Smooth muscle cell (in vitro differentiated cells): ENCODE results near the gene CDK14. TPM values are rescaled to one million over a fixed set of nuclear protein-coding genes. Genes with fewer than 3 reads are reported as not detected.

Experiments used
- DNase-seq: peaks from one replicate; lab custom pipeline; 2025; ENCODE audit not compliant: unreplicated experiment; lab: John Stamatoyannopoulos, UW
- H2AFZ ChIP-seq: fragments of 200-600 bp; sonication (generic); 2 replicates; pipeline ENCODE4 v1.6.0; 2016; ENCODE audit warnings: antibody characterized with exemption, low read depth, mild to moderate bottlenecking
- H3F3A ChIP-seq: fragments of 200-600 bp; sonication (generic); 2 replicates; pipeline ENCODE4 v1.6.0; 2017; ENCODE audit warnings: antibody characterized with exemption, low read depth
- H3K27ac ChIP-seq: fragments of 200-600 bp; sonication (generic); 2 replicates; pipeline ENCODE4 v1.5.1; 2016; ENCODE audit warnings: low read depth, mild to moderate bottlenecking
- H3K27me3 ChIP-seq: fragments of 200-600 bp; sonication (generic); 2 replicates; pipeline ENCODE4 v1.6.1; 2016; ENCODE audit warnings: low read depth, mild to moderate bottlenecking
- H3K36me3 ChIP-seq: fragments of 200-600 bp; sonication (generic); 2 replicates; pipeline ENCODE4 v1.5.1; 2016; ENCODE audit warnings: low read depth
- H3K4me1 ChIP-seq: fragments of 200-600 bp; sonication (generic); 2 replicates; pipeline ENCODE4 v1.5.1; 2016; ENCODE audit warnings: low read depth
- H3K4me2 ChIP-seq: fragments of 200-600 bp; sonication (generic); 2 replicates; pipeline ENCODE4 v1.6.0; 2016; ENCODE audit warnings: mild to moderate bottlenecking
- H3K4me3 ChIP-seq: fragments of 200-600 bp; sonication (generic); 2 replicates; pipeline ENCODE4 v1.5.1; 2016; ENCODE audit warnings: mild to moderate bottlenecking
- H3K79me2 ChIP-seq: fragments of 200-600 bp; sonication (generic); 2 replicates; pipeline ENCODE4 v1.6.0; 2016; ENCODE audit warnings: low read depth, mild to moderate bottlenecking
- H3K9ac ChIP-seq: fragments of 200-600 bp; sonication (generic); 2 replicates; pipeline ENCODE4 v1.6.0; 2016; ENCODE audit warnings: low read depth
- H3K9me3 ChIP-seq: fragments of 200-600 bp; sonication (generic); replicated peaks from 2 replicates; pipeline ENCODE4 v1.5.1; 2016; ENCODE audit warnings: low read depth
- H4K20me1 ChIP-seq: fragments of 200-600 bp; sonication (generic); 2 replicates; pipeline ENCODE4 v1.6.0; 2016; ENCODE audit warnings: low read depth
- WGBS: methylation state at CpG from one replicate; pipeline ENCODE4 v1.1.7; 2016; ENCODE audit warnings: low lambda C conversion rate; 5-methylcytosine and 5-hydroxymethylcytosine counted together
- polyA plus RNA-seq: library from polyadenylated mRNA; unstranded; fragments of >200 nt; fragmentation: Nextera tagmentation; extraction: Ambion mirVana; gene quantifications from 2 replicates; pipeline ENCODE4 v1.2.1, GENCODE V29; 2016
- total RNA-seq: library from RNA; depleted of rRNA; stranded (reverse); fragments of >200 nt; gene quantifications from 2 replicates; pipeline ENCODE4 v1.2.3, GENCODE V29; 2014
- TF ChIP-seq, protein P1 (sequence below): fragments of 200-600 bp; sonication (generic); IDR thresholded peaks from 2 replicates; pipeline ENCODE4 v1.5.1; 2017; ENCODE audit warnings: borderline replicate concordance, mild to moderate bottlenecking, antibody characterized with exemption; ENCODE audit not compliant: insufficient read depth, poor library complexity, severe bottlenecking

Gene CDK14
- total and polyA plus RNA-seq, 2 experiments from 2014 or later, result 4.1 to 5.3 TPM

DNA sequence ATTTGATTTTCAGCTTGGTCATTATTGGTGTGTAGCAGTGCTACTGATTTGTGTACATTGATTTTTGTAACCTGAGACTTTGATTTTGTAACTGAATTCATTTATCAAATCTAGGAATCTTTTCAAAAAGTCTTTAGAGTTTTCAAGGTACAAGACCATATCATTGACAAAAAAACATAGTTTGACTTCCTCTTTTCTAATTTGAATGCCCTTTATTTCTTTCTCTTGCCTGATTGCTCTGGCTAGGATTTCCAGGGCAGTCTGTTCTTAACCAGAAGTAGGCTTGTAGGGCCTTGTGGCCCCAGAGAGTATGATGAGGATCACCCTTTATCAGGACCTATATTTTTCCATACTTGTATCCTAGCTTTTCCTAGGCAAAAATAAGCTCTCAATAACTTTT lies 433.6 kb downstream of the CDK14 start:
- Histone ChIP-seq H4K20me1 (no peaks in the 10 kb centered on the region), H3F3A (no peaks in the 10 kb centered on the region), H3K4me2 (no peak overlapping the region), H3K9me3 (no peaks in the 10 kb centered on the region), H3K9ac (no peak overlapping the region), H3K4me1 (no peaks in the 10 kb centered on the region), H3K27ac (no peak overlapping the region), H3K79me2 (no peaks in the 10 kb centered on the region), H3K4me3 (no peak overlapping the region), H3K36me3 (no peaks in the 10 kb centered on the region), H2AFZ (no peak overlapping the region), H3K27me3 (no peaks in the 10 kb centered on the region)
- TF ChIP-seq, protein P1, sequence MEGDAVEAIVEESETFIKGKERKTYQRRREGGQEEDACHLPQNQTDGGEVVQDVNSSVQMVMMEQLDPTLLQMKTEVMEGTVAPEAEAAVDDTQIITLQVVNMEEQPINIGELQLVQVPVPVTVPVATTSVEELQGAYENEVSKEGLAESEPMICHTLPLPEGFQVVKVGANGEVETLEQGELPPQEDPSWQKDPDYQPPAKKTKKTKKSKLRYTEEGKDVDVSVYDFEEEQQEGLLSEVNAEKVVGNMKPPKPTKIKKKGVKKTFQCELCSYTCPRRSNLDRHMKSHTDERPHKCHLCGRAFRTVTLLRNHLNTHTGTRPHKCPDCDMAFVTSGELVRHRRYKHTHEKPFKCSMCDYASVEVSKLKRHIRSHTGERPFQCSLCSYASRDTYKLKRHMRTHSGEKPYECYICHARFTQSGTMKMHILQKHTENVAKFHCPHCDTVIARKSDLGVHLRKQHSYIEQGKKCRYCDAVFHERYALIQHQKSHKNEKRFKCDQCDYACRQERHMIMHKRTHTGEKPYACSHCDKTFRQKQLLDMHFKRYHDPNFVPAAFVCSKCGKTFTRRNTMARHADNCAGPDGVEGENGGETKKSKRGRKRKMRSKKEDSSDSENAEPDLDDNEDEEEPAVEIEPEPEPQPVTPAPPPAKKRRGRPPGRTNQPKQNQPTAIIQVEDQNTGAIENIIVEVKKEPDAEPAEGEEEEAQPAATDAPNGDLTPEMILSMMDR, result no peak
- no peak for DNase-seq

DNA sequence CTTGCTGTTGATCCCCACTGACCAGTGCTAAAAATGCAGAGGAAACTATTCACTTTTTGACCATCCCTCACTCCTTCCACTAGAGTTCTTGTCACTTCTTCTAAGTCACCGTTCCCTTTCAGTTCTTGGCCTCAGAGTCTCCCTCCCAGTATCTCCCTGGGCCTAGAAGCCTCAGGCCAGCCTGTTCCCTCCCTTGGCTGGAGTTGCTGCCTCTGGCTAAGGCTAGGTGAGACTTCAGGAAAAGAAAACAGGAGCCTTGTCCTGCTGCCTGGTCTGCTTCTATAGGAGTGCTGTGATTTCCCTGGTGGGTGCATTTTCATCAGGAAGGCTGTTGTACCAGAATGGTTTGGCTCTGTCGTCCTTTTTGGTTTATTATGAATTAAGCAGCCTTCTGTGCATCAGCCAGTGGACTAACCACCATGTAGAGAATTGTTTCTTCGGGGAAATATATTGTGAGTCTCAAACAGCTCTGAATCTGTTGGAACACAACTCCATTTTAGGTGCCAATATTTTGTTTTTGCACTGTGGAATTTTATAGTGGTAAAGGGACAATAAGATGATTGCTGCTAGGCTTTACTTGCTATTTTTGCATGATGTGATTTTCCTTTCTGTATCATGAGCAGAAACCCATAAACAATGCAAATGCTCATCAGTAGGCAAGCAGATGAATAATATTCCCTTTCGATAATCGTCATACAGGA lies 434.7 kb downstream of the CDK14 start:
- 79% methylated on average over 5 of the region's 5 CpGs for WGBS
- Histone ChIP-seq H3K27me3 (no peaks in the 10 kb centered on the region), H3K4me3 (no peak overlapping the region), H3K9me3 (no peaks in the 10 kb centered on the region), H3K9ac (no peak overlapping the region), H4K20me1 (no peaks in the 10 kb centered on the region), H3K27ac (no peak overlapping the region), H3K4me1 (no peaks in the 10 kb centered on the region), H3K79me2 (no peaks in the 10 kb centered on the region), H2AFZ (no peak overlapping the region), H3F3A (no peaks in the 10 kb centered on the region), H3K4me2 (no peak overlapping the region), H3K36me3 (no peaks in the 10 kb centered on the region)
- TF ChIP-seq, protein P1, result no peak
- no peak for DNase-seq

DNA sequence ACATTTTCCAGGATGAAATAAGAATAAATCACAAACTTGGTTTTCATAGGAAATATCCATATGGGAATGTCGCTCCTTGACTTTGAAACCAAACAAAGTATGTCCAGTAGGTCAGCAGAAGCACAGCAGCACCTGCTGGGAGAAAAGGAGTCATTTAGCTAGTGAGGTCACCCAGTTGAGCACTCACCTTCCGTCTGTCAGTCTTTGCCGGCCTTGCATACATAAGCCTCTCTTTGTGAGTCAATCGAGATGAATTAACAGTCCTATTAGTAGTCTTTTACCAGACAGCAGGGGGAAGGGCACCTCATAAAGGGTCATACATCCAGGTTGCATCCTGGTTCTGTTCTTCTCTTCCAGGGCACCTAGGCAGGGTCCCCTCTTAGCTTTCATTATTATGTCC lies 435.6 kb downstream of the CDK14 start:
- no peaks in the 10 kb centered on the region for H3K9me3 ChIP-seq
- no peak overlapping the region for H2AFZ ChIP-seq
- TF ChIP-seq, protein P1, result no peak
- no peaks in the 10 kb centered on the region for H3K4me1 ChIP-seq
- no peak overlapping the region for H3K9ac ChIP-seq
- no peaks in the 10 kb centered on the region for H3F3A ChIP-seq
- no peak for DNase-seq
- H3K27ac ChIP-seq, result no peak overlapping the region
- WGBS, result 52% methylated on average over 4 of the region's 4 CpGs
- no peaks in the 10 kb centered on the region for H3K27me3 ChIP-seq
- no peaks in the 10 kb centered on the region for H4K20me1 ChIP-seq
- no peaks in the 10 kb centered on the region for H3K36me3 ChIP-seq
- no peak overlapping the region for H3K4me3 ChIP-seq
- no peaks in the 10 kb centered on the region for H3K79me2 ChIP-seq
- no peak overlapping the region for H3K4me2 ChIP-seq

DNA sequence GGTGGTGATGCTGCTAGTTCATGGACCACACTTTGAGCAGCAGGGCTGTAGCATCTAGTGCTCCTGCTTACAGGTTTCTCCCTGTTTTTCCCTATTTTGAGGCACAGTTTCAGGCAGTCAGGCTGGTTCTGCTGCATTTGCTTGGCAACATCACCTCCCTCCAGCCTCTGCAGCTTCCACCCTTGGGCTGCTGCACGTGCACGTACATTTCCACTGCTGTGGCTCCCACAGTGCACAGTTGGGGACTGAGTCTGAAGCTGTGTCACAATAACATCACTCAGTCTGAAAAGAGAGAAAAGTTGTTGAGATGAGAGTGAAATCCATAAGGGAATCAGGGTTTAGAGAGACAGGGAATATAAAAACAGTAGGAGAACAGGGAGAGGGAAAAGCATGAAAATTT lies 437.5 kb downstream of the CDK14 start:
- WGBS, result 80% methylated on average over 2 of the region's 2 CpGs
- H3K9ac ChIP-seq, result no peak overlapping the region
- no peak for DNase-seq
- no peaks in the 10 kb centered on the region for H3K9me3 ChIP-seq
- H3K27me3 ChIP-seq, result no peaks in the 10 kb centered on the region
- H3K4me3 ChIP-seq, result no peak overlapping the region
- TF ChIP-seq, protein P1, result no peak
- H3K27ac ChIP-seq, result no peak overlapping the region
- no peaks in the 10 kb centered on the region for H3K4me1 ChIP-seq
- no peaks in the 10 kb centered on the region for H3F3A ChIP-seq
- no peaks in the 10 kb centered on the region for H3K36me3 ChIP-seq
- H3K4me2 ChIP-seq, result no peak overlapping the region
- H2AFZ ChIP-seq, result no peak overlapping the region
- H3K79me2 ChIP-seq, result no peaks in the 10 kb centered on the region
- no peaks in the 10 kb centered on the region for H4K20me1 ChIP-seq
